ENCODE measurements around the gene OGFOD3. TPM values are rescaled to one million over a fixed set of nuclear protein-coding genes. Genes with fewer than 3 reads are reported as not detected.
A peak's percentile ranks its signal among the peaks of the same experiment; 100 is the strongest.

Gene OGFOD3
- total RNA-seq, 1 experiment from 2014 or later: 25.0 TPM

DNA sequence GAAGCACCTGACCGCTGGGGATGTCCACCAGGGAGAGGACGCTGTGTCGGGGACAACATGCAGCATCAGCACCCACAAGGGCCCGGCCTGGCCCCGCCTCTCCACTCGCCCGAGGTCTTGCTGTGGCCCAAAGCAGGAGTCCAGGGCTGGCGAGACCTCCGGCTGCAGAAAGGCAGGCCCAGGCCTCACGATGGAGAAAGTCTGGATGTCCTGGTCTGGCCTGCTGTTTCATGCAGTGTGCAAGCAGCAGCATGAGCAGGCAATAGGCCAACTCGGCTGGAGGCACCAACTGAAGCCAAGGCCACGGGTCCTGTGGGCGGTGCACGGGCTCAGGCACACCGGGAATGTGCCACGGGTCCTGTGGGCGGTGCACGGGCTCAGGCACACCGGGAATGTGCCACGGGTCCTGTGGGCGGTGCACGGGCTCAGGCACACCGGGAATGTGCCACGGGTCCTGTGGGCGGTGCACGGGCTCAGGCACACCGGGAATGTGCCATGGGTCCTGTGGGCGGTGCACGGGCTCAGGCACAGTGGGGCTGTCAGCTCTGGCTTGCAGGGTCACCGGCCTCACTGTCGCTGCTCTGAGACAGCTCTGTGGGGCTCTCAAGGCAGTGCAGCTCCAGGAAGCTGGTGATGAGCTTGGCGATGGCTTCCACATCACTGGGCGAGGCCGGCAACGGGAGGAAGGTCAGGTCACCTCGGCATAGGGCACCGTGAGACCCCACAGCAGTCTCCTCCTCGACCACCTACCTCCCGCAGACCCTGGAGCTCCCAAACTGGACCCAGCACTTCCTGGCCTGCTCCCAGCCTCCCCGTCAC is 25.3 kb upstream of the OGFOD3 start:
- POLR2A ChIA-PET (ENCODE audit: low non-redundant PET): no interaction called here
- TF ChIP-seq EZH2 (IDR thresholded peaks at IDR 0.05; ENCODE audit: borderline replicate concordance, low read depth, low read length, poor library complexity, severe bottlenecking): no peak
- CTCF ChIA-PET: no interaction called here
- Histone ChIP-seq H3K27ac (ENCODE audit: low read depth, low read length, poor library complexity, severe bottlenecking) (no peak overlapping the region), H3K4me3 (ENCODE audit: low read depth, low read length, poor library complexity, severe bottlenecking) (no peak overlapping the region), H3K36me3 (ENCODE audit: insufficient read depth, low read length, poor library complexity, severe bottlenecking) (peaks cover 10% of the 10 kb centered on the region), H3K9me3 (ENCODE audit: low read depth, low read length, poor library complexity, severe bottlenecking) (no peaks in the 10 kb centered on the region), H3K4me1 (ENCODE audit: insufficient read depth, low read length, poor library complexity, severe bottlenecking) (peaks cover 10% of the 10 kb centered on the region), H3K27me3 (replicated peaks; ENCODE audit: insufficient read depth, low read depth, low read length, poor library complexity) (no peaks in the 10 kb centered on the region)
- intact Hi-C loops (cut with micrococcal nuclease; ENCODE audit: unreplicated experiment): no loop called here
- BruUV-seq (replicated peaks): no TSS peak
- DNase-seq (ENCODE audit: low spot score): no peak

DNA sequence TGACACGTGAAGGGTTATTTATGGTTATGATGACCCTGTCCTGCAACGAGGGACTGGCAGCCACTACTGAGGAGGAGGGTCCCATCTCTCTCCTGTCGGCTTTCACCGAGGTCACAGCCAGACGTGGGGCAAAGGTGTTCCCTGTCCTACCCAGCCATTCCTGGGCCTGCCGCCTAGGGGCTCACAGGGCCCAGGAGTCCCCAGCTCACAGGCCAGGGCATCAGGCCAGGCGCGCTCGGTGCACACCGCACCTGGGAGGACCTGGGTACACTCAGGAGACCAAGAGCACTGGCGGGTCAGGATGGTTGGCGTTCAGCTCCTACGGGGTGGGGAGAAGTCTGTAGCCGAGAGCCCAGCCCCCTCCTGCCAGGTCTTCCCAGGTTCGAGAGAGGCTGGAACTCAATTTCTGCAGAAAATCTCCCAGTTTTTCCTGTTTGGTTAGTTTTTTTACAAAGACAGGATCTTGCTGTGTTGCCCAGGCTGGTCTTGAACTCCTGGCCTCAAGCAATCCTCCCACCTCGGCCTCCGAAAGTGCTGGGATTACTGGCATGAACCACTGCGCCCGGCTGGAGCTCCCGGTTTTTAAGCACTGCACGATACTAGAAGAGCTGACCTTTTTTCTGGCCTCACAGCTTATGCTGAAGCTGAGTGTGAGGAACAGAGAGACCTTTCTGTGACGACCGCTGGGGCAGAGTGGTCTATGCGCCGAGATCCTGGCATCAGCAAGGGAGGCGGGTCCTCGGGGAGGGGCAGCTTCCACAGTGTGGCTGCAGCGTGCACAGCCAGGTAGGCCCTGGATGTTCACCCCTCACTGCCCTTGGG is 24.5 kb upstream of the OGFOD3 start:
- H3K9me3 ChIP-seq (ENCODE audit: low read depth, low read length, poor library complexity, severe bottlenecking): no peaks in the 10 kb centered on the region
- POLR2A ChIA-PET (ENCODE audit: low non-redundant PET): no interaction called here
- intact Hi-C loops (cut with micrococcal nuclease; ENCODE audit: unreplicated experiment): no loop called here

GRCh38 chr17:82441691-82442487 is 23.5 kb upstream of the OGFOD3 start:
- peaks cover 10% of the 10 kb centered on the region for H3K36me3 ChIP-seq (ENCODE audit: insufficient read depth, low read length, poor library complexity, severe bottlenecking)
- intact Hi-C loops (cut with micrococcal nuclease; ENCODE audit: unreplicated experiment): no loop called here

More for the DNA sequence above, 24.5 kb upstream of the OGFOD3 start:
- Histone ChIP-seq H3K27ac (ENCODE audit: low read depth, low read length, poor library complexity, severe bottlenecking) (no peak overlapping the region), H3K4me3 (ENCODE audit: low read depth, low read length, poor library complexity, severe bottlenecking) (no peak overlapping the region), H3K27me3 (replicated peaks; ENCODE audit: insufficient read depth, low read depth, low read length, poor library complexity) (no peaks in the 10 kb centered on the region), H3K36me3 (ENCODE audit: insufficient read depth, low read length, poor library complexity, severe bottlenecking) (peaks cover 10% of the 10 kb centered on the region), H3K4me1 (ENCODE audit: insufficient read depth, low read length, poor library complexity, severe bottlenecking) (peaks cover 10% of the 10 kb centered on the region)
- BruUV-seq (replicated peaks): TSS peak; percentile 48
- CTCF ChIA-PET: no interaction called here
- no peak for DNase-seq (ENCODE audit: low spot score)
- TF ChIP-seq EZH2 (IDR thresholded peaks at IDR 0.05; ENCODE audit: borderline replicate concordance, low read depth, low read length, poor library complexity, severe bottlenecking): no peak
- TF ChIP-seq, protein P1, sequence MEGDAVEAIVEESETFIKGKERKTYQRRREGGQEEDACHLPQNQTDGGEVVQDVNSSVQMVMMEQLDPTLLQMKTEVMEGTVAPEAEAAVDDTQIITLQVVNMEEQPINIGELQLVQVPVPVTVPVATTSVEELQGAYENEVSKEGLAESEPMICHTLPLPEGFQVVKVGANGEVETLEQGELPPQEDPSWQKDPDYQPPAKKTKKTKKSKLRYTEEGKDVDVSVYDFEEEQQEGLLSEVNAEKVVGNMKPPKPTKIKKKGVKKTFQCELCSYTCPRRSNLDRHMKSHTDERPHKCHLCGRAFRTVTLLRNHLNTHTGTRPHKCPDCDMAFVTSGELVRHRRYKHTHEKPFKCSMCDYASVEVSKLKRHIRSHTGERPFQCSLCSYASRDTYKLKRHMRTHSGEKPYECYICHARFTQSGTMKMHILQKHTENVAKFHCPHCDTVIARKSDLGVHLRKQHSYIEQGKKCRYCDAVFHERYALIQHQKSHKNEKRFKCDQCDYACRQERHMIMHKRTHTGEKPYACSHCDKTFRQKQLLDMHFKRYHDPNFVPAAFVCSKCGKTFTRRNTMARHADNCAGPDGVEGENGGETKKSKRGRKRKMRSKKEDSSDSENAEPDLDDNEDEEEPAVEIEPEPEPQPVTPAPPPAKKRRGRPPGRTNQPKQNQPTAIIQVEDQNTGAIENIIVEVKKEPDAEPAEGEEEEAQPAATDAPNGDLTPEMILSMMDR (conservative IDR thresholded peaks at IDR 0.05; ENCODE audit: low read depth, low read length): no peak

More at GRCh38 chr17:82441691-82442487, 23.5 kb upstream of the OGFOD3 start:
- Histone ChIP-seq H3K4me1 (ENCODE audit: insufficient read depth, low read length, poor library complexity, severe bottlenecking) (peaks cover 10% of the 10 kb centered on the region), H3K9me3 (ENCODE audit: low read depth, low read length, poor library complexity, severe bottlenecking) (no peaks in the 10 kb centered on the region), H3K27ac (ENCODE audit: low read depth, low read length, poor library complexity, severe bottlenecking) (no peak overlapping the region), H3K27me3 (replicated peaks; ENCODE audit: insufficient read depth, low read depth, low read length, poor library complexity) (no peaks in the 10 kb centered on the region), H3K4me3 (ENCODE audit: low read depth, low read length, poor library complexity, severe bottlenecking) (no peak overlapping the region)
- POLR2A ChIA-PET (ENCODE audit: low non-redundant PET): no interaction called here
- TF ChIP-seq EZH2 (IDR thresholded peaks at IDR 0.05; ENCODE audit: borderline replicate concordance, low read depth, low read length, poor library complexity, severe bottlenecking): no peak
- TF ChIP-seq, protein P1 (conservative IDR thresholded peaks at IDR 0.05; ENCODE audit: low read depth, low read length): no peak
- DNase-seq (ENCODE audit: low spot score): no peak
- BruUV-seq (replicated peaks): no TSS peak
- CTCF ChIA-PET: no interaction called here

Measured in A673 (cell line).